ENCODE data around the gene MRGPRG.
"Not testable (repeated sequence)": the region's sequence is repeated elsewhere in the genome, so short reads cannot be mapped to it uniquely, and the experiment has no call there.

MRGPRG gene

GRCh38 chr11:3170756-3171650, 47.6 kb downstream of the MRGPRG start:
- no peak for DNase-seq

- DNase-seq = no peak
These were observed 48.4 kb downstream of the MRGPRG start for GRCh38 chr11:3170044-3170755.

GRCh38 chr11:3169255-3170043, 49.2 kb downstream of the MRGPRG start:
- no peak for DNase-seq

GRCh38 chr11:3168742-3169254, 49.8 kb downstream of the MRGPRG start:
- DNase-seq = not testable (repeated sequence)

Data from CD4-positive, alpha-beta T cell treated with Interleukin-1 beta for 1 hour (primary cell).